Mesenchymal stem cell (in vitro differentiated cells and primary cell): ENCODE results near the gene DOCK11.

Experiments used
- DNase-seq: peaks from one replicate; pipeline ENCODE4 v3.0.0-alpha.2; 2013
- H2AFZ ChIP-seq: one replicate; pipeline ENCODE4 v1.6.1; 2013; ENCODE audit warnings: low read depth, mild to moderate bottlenecking, control low read depth, inconsistent platforms, low read length, moderate library complexity
- H2AK5ac ChIP-seq: 2 replicates; pipeline ENCODE4 v1.6.1; 2013; ENCODE audit warnings: low read length, moderate library complexity, mild to moderate bottlenecking, inconsistent platforms; ENCODE audit not compliant: severe bottlenecking
- H2BK120ac ChIP-seq: one replicate; pipeline ENCODE4 v1.6.1; 2013; ENCODE audit warnings: low read depth, mild to moderate bottlenecking, inconsistent platforms, low read length, moderate library complexity
- H2BK12ac ChIP-seq, 2 experiments: one replicate each; pipeline ENCODE4 v1.6.1; 2013; ENCODE audit warnings: inconsistent platforms in 2 of 2, low read length in 2 of 2, mild to moderate bottlenecking in 2 of 2, moderate library complexity in 2 of 2, control low read depth in 1 of 2
- H2BK15ac ChIP-seq: one replicate; pipeline ENCODE4 v1.6.1; 2013; ENCODE audit warnings: mild to moderate bottlenecking, low read depth, inconsistent platforms; ENCODE audit not compliant: poor library complexity, severe bottlenecking
- H2BK5ac ChIP-seq: 2 replicates; pipeline ENCODE4 v1.6.1; 2013; ENCODE audit warnings: low read depth, mild to moderate bottlenecking, low read length, control low read depth, inconsistent platforms; ENCODE audit not compliant: poor library complexity, severe bottlenecking
- H3K14ac ChIP-seq, 2 experiments: one replicate each; pipeline ENCODE4 v1.6.1; 2013; ENCODE audit warnings: inconsistent platforms in 2 of 2, low read length in 2 of 2, control low read depth in 1 of 2, mild to moderate bottlenecking in 1 of 2, moderate library complexity in 1 of 2
- H3K18ac ChIP-seq, 2 experiments: one replicate each; pipeline ENCODE4 v1.6.1; 2013; ENCODE audit warnings: inconsistent platforms in 2 of 2, low read length in 2 of 2, control low read depth in 1 of 2, low read depth in 1 of 2, mild to moderate bottlenecking in 1 of 2
- H3K23ac ChIP-seq, 2 experiments: one replicate each; pipeline ENCODE4 v1.6.1; 2013; ENCODE audit warnings: inconsistent platforms in 2 of 2, low read length in 2 of 2, mild to moderate bottlenecking in 2 of 2, moderate library complexity in 2 of 2, control low read depth in 1 of 2
- H3K27ac ChIP-seq: 2 replicates; pipeline ENCODE4 v1.5.1; 2013; ENCODE audit warnings: mild to moderate bottlenecking, moderate library complexity, low read length, control low read depth, inconsistent platforms; ENCODE audit not compliant: poor library complexity, severe bottlenecking
- H3K27me3 ChIP-seq, 2 experiments: 2 replicates each; pipeline versions ENCODE4 v1.6.1 to v1.7.0; 2013; ENCODE audit warnings: low read length in 2 of 2, mild to moderate bottlenecking in 2 of 2, moderate library complexity in 2 of 2, control low read depth in 1 of 2, inconsistent platforms in 1 of 2; ENCODE audit not compliant: control insufficient read depth in 1 of 2, insufficient read depth in 1 of 2
- H3K36me3 ChIP-seq, 2 experiments: 2 replicates each; pipeline versions ENCODE4 v1.6.1 to v1.7.0; 2013; ENCODE audit warnings: low read length in 2 of 2, control low read depth in 1 of 2, inconsistent platforms in 1 of 2, low read depth in 1 of 2, mild to moderate bottlenecking in 1 of 2; ENCODE audit not compliant: insufficient read depth in 2 of 2, control insufficient read depth in 1 of 2
- H3K4ac ChIP-seq, 2 experiments: one replicate each; pipeline ENCODE4 v1.6.1; 2013; ENCODE audit warnings: inconsistent platforms in 2 of 2, low read length in 2 of 2, mild to moderate bottlenecking in 2 of 2, moderate library complexity in 2 of 2, control low read depth in 1 of 2, low read depth in 1 of 2
- H3K4me1 ChIP-seq: 2 replicates; pipeline ENCODE4 v1.6.1; 2013; ENCODE audit warnings: low read depth, low read length, control low read depth; ENCODE audit not compliant: control insufficient read depth, insufficient read depth
- H3K4me2 ChIP-seq: 2 replicates; pipeline ENCODE4 v1.6.1; 2013; ENCODE audit warnings: low read length, mild to moderate bottlenecking, inconsistent platforms; ENCODE audit not compliant: poor library complexity, severe bottlenecking
- H3K4me3 ChIP-seq, 2 experiments: 2 replicates each; pipeline versions ENCODE4 v1.5.1 to v1.7.0; 2013; ENCODE audit warnings: low read length in 2 of 2, mild to moderate bottlenecking in 2 of 2, control low read depth in 1 of 2, low read depth in 1 of 2; ENCODE audit not compliant: insufficient read depth in 1 of 2
- H3K79me1 ChIP-seq: replicated peaks from 2 replicates; pipeline ENCODE4 v1.6.1; 2013; ENCODE audit warnings: mild to moderate bottlenecking, control low read depth, low read length, inconsistent platforms; ENCODE audit not compliant: poor library complexity, severe bottlenecking
- H3K9ac ChIP-seq: 2 replicates; pipeline ENCODE4 v1.7.0; 2013; ENCODE audit warnings: mild to moderate bottlenecking, low read length, moderate library complexity
- H3K9me3 ChIP-seq: 2 replicates; pipeline ENCODE4 v1.7.0; 2013; ENCODE audit warnings: mild to moderate bottlenecking, low read length; ENCODE audit not compliant: control insufficient read depth
- H4K8ac ChIP-seq: one replicate; pipeline ENCODE4 v1.6.1; 2013; ENCODE audit warnings: inconsistent platforms, mild to moderate bottlenecking, low read length, moderate library complexity
- H4K91ac ChIP-seq: one replicate; pipeline ENCODE4 v1.6.1; 2013; ENCODE audit warnings: mild to moderate bottlenecking, low read length, inconsistent platforms
- whole genome bisulfite sequencing: methylation state at CpG from one replicate; pipeline ENCODE4 v1.1.7; 2013; ENCODE audit warnings: mixed read lengths; 5-methylcytosine and 5-hydroxymethylcytosine counted together

Gene DOCK11

GRCh38 chrX:118634336-118634735, 138.7 kb downstream of the DOCK11 start:
- no peaks in the 10 kb centered on the region for H3K9me3 ChIP-seq
- no peak overlapping the region for H3K4me2 ChIP-seq
- DNase-seq, result no peak
- no peak overlapping the region for H2BK15ac ChIP-seq
- no peak overlapping the region for H4K8ac ChIP-seq
- peaks cover 5 to 64% of the 10 kb centered on the region in 2 experiments for H3K36me3 ChIP-seq
- no peak overlapping the region for H3K9ac ChIP-seq
- no peaks in the 10 kb centered on the region for H3K4me1 ChIP-seq
- H2AFZ ChIP-seq, result no peak overlapping the region
- H3K27ac ChIP-seq, result no peak overlapping the region
- H3K23ac ChIP-seq, result no peak overlapping the region
- no peak overlapping the region for H2BK5ac ChIP-seq
- no peak overlapping the region for H2AK5ac ChIP-seq
- no peak overlapping the region for H3K4ac ChIP-seq
- H3K27me3 ChIP-seq, result peaks cover 0 to 2% of the 10 kb centered on the region in 2 experiments
- H3K14ac ChIP-seq, result no peak overlapping the region
- H3K18ac ChIP-seq, result no peak overlapping the region
- no peak overlapping the region for H2BK120ac ChIP-seq
- no peak overlapping the region for H3K4me3 ChIP-seq
- H4K91ac ChIP-seq, result no peak overlapping the region
- WGBS, result 99% methylated on average over 15 of the region's 18 CpGs
- no peaks in the 10 kb centered on the region for H3K79me1 ChIP-seq
- no peak overlapping the region for H2BK12ac ChIP-seq

- Histone ChIP-seq H4K91ac (no peak overlapping the region), H3K23ac (no peak overlapping the region), H3K4me1 (no peaks in the 10 kb centered on the region), H3K4me2 (no peak overlapping the region), H3K9me3 (no peaks in the 10 kb centered on the region), H3K14ac (no peak overlapping the region), H2BK5ac (no peak overlapping the region), H3K79me1 (no peaks in the 10 kb centered on the region), H3K4me3 (no peak overlapping the region), H2BK15ac (no peak overlapping the region), H2BK120ac (no peak overlapping the region), H3K9ac (no peak overlapping the region), H2AFZ (no peak overlapping the region), H2BK12ac (no peak overlapping the region), H3K27me3 (peaks cover 0 to 4% of the 10 kb centered on the region in 2 experiments), H3K36me3 (peaks cover 5 to 70% of the 10 kb centered on the region in 2 experiments), H4K8ac (no peak overlapping the region), H3K18ac (no peak overlapping the region), H3K4ac (no peak overlapping the region), H3K27ac (no peak overlapping the region), H2AK5ac (no peak overlapping the region)
- 79% methylated on average over 2 of the region's 2 CpGs for WGBS
- DNase-seq, result no peak
Observed at GRCh38 chrX:118637997-118638396, 142.4 kb downstream of the DOCK11 start.

- Histone ChIP-seq H2AK5ac (no peak overlapping the region), H3K27me3 (peaks cover 0 to 1% of the 10 kb centered on the region in 2 experiments), H2AFZ (no peak overlapping the region), H2BK15ac (no peak overlapping the region), H3K9ac (no peak overlapping the region), H3K23ac (no peak overlapping the region), H2BK120ac (no peak overlapping the region), H3K4ac (no peak overlapping the region), H3K14ac (no peak overlapping the region), H3K4me2 (no peak overlapping the region), H3K18ac (no peak overlapping the region), H3K79me1 (no peaks in the 10 kb centered on the region), H3K27ac (no peak overlapping the region), H3K4me3 (no peak overlapping the region), H3K9me3 (no peaks in the 10 kb centered on the region), H4K8ac (no peak overlapping the region), H2BK5ac (no peak overlapping the region), H4K91ac (no peak overlapping the region), H3K4me1 (no peaks in the 10 kb centered on the region), H3K36me3 (peaks cover 0 to 50% of the 10 kb centered on the region in 2 experiments), H2BK12ac (no peak overlapping the region)
- DNase-seq, result peak; percentile 48
- 84% methylated on average over 1 of the region's 1 CpG for WGBS
Observed at GRCh38 chrX:118644378-118644777, 148.8 kb downstream of the DOCK11 start.

GRCh38 chrX:118652717-118653116, 157.1 kb downstream of the DOCK11 start:
- H3K27ac ChIP-seq, result no peak overlapping the region
- no peak overlapping the region for H3K4ac ChIP-seq
- no peaks in the 10 kb centered on the region for H3K4me1 ChIP-seq
- WGBS, result 100% methylated on average over 2 of the region's 3 CpGs
- H3K79me1 ChIP-seq, result no peaks in the 10 kb centered on the region
- no peak overlapping the region for H4K8ac ChIP-seq
- H2BK120ac ChIP-seq, result no peak overlapping the region
- no peaks in the 10 kb centered on the region for H3K27me3 ChIP-seq
- DNase-seq, result no peak
- H3K14ac ChIP-seq, result no peak overlapping the region
- H3K4me3 ChIP-seq, result no peak overlapping the region
- H3K36me3 ChIP-seq, result peaks cover 0 to 25% of the 10 kb centered on the region in 2 experiments
- H2BK15ac ChIP-seq, result no peak overlapping the region
- H3K4me2 ChIP-seq, result no peak overlapping the region
- H2AFZ ChIP-seq, result no peak overlapping the region
- no peak overlapping the region for H3K18ac ChIP-seq
- no peak overlapping the region for H2BK5ac ChIP-seq
- H3K9me3 ChIP-seq, result no peaks in the 10 kb centered on the region
- H2AK5ac ChIP-seq, result no peak overlapping the region
- H3K9ac ChIP-seq, result no peak overlapping the region
- H4K91ac ChIP-seq, result no peak overlapping the region
- H3K23ac ChIP-seq, result no peak overlapping the region
- no peak overlapping the region for H2BK12ac ChIP-seq
